Measurements from ENCODE around the gene CCDC43.
"Not testable (repeated sequence)": the region's sequence is repeated elsewhere in the genome, so short reads cannot be mapped to it uniquely, and the experiment has no call there.

Gene CCDC43, protein sequence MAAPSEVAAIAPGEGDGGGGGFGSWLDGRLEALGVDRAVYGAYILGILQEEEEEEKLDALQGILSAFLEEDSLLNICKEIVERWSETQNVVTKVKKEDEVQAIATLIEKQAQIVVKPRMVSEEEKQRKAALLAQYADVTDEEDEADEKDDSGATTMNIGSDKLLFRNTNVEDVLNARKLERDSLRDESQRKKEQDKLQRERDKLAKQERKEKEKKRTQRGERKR

DNA sequence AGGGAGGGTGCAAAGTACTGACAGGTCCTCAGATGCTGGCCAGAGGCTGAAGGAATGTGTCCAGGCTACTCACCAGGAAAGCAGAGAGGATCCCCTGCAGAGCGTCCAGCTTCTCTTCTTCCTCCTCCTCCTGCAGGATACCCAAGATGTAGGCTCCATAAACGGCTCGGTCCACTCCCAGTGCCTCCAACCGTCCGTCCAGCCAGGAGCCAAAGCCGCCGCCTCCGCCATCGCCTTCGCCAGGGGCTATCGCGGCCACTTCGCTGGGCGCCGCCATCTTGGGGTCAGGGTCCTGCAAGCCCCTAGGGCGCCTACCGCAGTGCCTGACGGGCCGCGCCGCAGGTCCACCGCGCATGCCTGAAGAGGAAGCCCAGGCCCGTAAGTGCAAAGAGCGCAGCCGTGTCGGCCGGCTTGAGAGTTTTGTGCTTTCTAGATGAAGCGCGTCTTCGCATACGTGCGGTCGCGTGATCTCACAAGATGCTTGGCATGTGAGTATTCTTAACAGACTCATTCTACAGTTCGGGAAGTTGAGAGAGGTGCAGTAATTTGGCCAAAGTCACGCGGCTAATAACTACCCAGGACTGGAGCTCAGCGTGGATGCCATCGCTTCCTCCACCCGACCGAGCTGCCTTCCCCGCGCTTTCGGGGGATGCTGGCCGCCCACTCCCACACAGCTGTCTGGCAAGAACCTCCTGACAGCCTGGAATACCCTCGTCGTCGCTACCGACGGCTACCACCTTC, at the start of gene CCDC43:
TSS of gene CCDC43 (minus strand) at position 300 of the 741 bp plus-strand sequence. CDS start at position 277, 23 bp downstream.
- DNase-seq (ENCODE audit: low spot score): peak; percentile 97

DNA sequence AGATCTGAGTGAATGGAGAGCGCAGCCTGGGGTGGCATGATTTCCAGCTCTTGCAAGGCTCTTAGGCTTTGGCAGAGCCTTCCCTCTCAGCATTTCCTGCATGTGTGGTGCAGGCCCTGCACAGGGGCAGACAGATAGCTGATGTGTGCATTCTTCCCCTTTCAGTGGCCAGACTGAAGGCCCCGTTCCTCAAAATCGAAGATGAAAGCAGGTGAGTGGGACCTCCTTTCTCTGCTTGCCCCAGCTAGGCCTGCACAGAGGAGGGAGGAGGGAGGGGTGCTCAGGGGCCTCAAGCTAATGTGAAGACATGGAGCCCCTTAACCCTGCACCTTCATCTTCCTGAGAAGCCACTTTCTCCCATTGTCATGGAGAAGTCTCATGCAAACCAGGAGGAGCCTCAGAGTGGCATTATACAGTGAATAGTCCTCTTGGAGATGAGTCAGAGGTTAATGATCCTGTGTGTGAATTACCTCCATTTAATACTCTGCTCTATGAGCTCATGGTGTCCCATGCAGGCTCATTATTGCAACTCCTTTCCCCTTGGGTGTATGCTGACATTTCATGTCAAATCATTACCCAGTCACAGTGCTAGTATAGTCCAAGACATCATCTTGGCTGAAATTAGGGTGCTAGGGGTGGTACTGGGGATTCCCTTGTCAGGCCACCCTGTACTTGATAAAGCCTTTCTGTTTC, 48.8 kb upstream of the CCDC43 start:
- DNase-seq (ENCODE audit: low spot score): peak; percentile 70

DNA sequence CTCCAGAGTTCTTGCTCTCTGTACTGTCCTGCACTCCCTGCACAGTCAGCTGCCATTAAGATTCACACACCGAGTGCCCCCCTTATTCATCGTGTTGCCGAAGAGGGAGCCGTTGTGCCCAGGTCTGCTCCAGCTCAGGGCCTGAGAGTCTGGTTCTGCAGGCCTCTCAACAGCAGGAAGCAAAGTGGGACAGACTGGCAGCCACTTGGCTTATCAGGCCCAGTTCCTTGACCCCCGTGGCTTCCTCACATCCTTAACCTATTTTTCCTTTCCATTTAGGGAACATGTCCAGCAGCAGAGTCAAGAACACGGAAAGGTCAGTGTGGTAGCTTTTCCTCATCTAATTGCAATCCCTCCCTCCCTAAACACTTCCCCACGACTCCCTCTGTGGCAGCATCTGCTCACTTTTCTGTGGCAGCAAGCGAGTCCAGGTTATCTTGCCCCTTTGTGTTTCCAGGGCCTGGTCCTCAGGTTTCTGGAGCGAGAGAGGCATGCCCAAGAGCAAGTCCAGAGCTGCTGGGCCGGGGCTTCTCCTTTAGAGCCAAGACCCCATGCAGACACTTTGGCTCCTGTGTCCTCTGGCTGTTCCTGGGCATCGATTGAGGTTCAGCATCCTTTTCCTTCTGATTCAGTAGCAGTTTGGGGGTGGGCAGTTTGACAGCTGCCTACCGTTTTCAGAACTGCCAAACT, 47.1 kb upstream of the CCDC43 start:
- no peak for DNase-seq (ENCODE audit: low spot score)

DNA sequence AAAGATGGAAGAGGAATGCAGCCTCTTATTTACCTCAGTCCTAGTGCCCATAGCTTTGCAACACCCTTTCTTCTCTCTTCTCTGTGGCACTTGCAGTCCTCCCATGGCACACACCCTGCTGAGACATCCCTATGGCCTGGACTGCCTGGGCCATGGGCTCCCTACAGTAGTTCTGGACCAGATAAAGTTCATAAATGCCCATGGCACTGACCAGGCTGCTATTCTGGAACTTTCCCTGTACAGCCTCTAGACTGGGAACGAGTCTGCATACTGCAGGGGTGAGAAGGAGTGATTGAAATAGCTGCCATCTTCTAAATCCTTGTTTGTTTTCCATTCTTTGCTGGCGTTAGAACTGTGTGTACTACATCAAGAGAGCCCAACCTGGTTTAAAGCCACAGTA, 44.7 kb upstream of the CCDC43 start:
- no peak for DNase-seq (ENCODE audit: low spot score)

DNA sequence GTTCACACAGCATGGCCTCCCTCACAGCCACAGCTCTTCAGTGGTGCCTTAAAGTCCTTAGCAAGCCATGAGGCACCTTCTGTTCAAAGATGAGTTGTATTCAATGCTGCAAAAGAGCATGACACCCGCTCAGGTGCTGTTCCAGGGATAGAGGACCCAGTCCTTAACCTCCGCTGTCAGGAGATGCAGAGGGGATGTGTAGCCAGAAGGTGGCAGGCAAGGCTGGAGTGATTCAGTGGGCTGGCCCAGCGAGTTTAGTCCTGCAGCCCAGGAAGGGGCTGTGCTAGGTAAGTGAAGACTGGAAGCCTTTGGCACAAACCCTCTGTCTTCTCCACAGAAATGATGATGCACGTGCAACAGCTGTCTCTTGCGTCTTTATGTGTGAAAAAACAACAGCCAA, 44.2 kb upstream of the CCDC43 start:
- DNase-seq (ENCODE audit: low spot score): no peak

DNA sequence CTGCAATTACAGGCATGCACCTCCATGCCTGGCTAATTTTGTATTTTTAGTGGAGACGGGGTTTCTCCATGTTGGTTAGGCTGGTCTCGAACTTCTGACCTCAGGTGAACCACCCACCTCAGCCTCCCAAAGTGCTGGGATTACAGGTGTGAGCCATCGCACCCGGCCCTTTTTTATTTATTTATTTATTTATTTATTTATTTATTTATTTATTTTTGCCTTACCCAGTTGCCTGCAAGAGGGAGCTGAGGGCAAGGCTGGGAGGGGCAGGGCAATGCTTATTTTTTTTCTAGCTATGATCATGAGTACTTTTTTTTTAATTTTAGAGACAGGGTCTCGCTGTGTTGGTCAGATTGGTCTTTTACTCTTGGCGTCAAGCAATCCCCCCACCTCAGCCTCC, 36.5 kb upstream of the CCDC43 start:
- not testable (repeated sequence) for DNase-seq (ENCODE audit: low spot score)

DNA sequence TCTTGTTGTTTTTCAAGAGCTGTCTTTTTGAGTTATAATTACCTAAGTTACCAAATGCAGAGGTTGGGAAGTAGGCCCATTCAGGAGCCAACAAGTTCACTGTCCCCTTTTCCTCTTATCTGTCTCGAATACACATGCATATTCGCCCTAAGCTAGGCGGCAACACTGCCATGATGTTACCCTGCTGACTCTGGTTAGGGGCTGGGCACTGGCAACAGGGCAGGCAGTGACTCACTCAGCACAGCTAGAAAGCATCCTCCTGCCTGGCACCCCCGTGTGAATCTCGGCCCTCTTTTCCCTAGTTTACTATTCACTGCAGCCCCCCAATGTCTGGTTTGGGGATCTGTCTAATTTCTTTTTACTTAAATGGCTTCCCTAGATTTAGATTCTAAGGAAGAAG, 32.7 kb upstream of the CCDC43 start:
- DNase-seq (ENCODE audit: low spot score): no peak

DNA sequence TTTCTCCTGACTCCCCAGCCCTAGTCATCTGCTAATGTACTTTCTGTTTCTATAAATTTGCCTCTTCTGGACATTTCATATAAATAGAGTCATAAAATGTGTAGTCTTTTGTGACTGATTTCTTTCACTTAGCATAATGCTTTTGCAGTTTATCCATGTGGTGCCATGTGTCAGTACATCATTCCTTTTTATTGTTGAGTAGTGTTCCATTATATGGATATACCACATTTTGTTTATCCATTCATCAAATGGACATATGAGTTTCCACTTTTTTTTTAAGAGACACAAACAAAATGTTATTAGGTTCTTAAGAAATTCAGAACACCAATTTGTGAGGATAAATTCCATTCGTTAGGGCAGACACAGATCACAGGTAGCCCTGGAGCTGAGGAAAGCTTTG, 29.9 kb upstream of the CCDC43 start:
- no peak for DNase-seq (ENCODE audit: low spot score)

DNA sequence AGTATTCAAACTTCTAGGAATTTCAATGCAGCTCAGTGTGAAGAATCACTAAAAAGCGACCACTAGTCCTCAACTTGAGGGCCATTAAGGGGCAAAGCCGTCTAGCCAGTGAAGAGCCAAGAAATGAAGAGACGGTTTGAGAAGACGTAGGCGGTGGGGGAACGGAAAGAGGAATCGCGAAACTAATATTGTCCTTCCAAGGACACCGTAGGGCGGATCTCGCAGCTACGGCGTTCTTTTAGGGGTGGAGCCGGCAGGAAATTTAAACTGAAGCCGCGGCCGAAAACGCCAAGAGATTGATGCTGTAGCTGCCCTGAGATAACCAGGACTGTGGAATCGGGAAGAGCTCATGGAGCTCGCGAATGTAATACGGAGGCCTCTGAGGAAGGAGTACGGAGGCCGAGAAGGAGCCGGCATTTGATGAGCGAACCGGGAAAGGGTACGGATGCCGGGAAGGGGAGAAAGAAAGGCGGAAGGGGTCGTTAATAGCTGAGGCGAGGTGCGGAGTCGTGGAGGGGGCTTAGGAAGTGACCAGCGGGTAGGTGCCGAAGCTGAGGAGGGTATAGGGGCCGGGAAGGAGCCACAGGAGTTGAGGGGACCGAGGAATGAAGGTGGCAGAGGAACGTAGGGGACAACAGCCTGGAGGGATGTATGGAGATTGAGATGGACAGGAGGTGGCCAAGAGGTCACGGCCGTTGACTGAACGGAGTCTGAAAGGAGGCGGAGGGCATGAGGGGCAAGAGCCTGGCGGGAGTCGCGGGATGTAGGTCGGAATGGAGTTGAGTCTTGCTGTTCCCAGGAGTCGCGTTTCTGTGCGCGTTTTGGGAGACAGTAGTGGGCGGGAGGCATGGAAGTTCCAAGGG, 19.1 kb upstream of the CCDC43 start, which contains the start of gene DBF4B:
TSS of gene DBF4B (plus strand) at position 265 of the 863 bp plus-strand sequence. CDS start at position 421, 156 bp downstream.
- DNase-seq (ENCODE audit: low spot score): peak; percentile 98

DNA sequence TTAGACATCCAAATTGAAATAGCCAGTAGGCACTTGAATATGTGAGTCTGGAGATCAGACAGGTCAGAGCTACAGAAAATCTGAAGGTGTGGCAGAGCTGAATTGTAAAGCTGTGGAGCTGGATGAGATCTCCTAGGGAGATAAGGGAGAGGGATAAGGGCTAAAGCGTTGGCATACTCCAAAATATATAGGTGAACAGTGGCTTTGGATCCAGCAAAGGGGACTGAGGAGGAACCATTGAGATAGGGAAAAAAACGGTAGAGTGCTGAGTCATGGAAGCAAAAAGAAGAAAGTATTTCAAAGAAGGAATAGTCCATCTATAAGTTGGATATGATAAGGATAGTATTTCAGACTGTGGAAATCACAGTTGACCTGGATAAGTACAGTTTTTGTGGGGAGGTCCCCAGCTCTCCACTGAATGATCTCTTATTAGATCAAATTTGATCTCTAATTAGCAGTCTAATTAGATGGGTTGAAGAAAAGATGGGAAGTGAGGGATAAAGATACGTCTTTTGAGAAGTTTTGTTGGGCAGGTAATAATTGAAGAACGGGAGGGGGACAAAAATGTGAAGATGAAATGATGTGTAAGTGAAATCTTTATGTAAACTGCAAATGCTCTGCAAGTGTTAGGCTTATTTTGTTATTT, 18.3 kb upstream of the CCDC43 start:
- DNase-seq (ENCODE audit: low spot score): no peak

DNA sequence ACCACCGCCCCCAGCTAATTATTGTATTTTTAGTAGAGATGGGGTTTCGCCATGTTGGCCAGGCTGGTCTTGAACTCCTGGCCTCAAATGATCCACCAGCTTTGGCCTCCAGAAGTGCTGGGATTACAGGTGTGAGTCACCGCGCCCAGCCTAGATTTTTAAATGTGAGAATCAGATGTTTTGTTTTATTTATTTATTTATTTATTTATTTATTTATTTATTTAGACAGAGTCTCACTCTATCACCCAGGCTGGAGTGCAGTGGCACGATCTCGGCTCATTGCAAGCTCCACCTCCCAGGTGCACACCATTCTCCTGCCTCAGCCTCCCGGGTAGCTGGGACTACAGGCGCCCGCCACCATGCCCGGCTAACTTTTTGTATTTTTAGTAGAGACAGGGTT, 10.7 kb upstream of the CCDC43 start:
- not testable (repeated sequence) for DNase-seq (ENCODE audit: low spot score)

DNA sequence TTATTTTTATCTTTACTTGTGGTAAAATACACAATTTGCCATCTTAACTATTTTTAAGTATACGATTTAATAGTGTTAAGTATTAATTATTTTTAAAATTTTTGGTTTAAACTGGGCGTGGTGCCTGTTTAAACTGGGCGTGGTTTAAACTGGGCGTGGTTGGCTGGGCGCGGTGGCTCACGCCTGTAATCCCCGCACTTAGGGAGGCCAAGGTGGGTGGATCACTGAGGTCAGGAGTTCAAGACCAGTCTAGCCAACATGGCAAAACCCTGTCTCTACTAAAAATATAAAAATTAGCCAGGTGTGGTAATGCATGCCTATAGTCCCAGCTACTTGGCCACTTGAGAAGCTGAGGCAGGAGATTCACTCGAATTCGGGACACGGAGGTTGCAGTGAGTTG, 4.0 kb upstream of the CCDC43 start:
- no peak for DNase-seq (ENCODE audit: low spot score)

DNA sequence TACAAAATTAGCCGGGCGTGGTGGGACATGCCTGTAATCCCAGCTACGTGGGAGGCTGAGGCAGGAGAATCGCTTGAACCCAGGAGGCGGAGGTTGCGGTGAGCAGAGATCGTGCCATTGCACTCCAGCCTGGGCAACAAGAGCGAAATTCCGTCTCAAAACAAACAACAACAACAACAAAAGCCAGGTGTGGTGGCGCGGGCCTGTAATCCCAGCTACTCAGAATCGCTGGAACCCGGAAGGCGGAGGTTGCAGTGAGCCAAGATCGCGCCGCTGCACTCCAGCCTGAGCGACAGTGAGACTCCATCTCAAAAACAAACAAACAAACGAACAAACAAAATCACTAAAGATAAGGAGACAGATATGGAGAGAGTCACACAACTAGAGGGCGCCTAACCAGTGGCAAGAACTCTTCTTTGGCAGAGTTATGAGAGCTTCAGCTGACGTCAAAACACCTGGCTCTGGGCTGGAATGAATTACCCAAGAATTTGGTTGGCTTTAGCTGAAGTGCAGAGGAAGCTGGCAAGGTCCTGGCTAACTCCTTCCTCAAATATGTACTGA, 1.2 kb upstream of the CCDC43 start:
- DNase-seq (ENCODE audit: low spot score): not testable (repeated sequence)

DNA sequence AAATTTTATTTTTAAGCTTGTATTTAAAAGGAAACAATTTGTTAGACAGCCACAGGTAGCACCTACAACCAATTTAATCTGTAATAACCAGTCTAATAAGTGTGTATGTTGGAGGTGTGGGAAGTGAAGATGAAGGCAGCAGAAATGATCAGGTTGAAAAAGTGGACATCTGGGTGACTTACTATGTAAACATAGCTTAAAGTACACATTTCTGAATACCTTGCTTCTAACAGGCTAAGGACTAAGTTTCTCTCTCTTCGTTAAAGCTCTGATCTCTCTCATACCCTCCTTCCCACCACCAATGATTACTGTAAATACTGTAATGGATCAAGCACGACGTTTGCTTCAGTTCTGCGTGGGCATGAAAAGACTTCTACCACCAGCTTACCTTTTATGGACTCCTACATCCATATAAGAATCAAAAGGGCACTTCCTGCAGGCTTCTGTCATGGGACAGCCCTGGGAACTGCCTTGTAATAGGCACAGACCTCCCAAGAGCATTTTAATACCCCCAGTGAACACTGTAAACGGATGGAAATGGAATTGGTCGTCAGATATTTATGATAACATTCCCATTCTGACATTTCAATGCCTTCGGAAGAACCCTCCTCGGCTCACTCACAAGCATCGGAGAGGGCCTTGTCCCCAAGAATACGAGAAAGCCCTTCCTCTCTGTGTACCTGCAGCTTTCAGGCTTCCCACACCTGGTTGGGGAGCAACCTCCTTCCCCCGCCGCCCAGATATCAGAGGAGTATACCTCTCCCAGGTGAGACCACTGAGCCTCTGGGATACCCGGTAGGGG, 700 bp downstream of the CCDC43 start:
- peak; percentile 10 for DNase-seq (ENCODE audit: low spot score)

DNA sequence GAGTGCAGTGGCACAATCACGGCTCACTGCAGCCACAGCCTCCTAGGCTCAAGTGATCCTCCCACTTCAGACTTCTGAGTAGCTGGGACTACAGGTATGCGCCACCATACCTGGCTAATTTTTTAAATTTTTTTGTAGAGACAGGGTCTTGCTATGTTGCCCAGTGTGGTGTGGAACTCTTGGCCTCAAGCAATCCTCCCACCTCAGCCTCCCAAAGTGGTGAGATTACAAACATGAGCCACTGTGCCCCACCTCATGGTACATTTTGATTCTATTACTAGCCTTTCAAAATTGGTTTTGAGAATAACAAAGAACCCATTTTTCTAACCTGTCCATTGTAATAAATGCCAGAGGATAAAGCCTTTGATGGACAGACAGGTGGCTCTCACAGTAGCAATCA, 1.4 kb downstream of the CCDC43 start:
- DNase-seq (ENCODE audit: low spot score): no peak

DNA sequence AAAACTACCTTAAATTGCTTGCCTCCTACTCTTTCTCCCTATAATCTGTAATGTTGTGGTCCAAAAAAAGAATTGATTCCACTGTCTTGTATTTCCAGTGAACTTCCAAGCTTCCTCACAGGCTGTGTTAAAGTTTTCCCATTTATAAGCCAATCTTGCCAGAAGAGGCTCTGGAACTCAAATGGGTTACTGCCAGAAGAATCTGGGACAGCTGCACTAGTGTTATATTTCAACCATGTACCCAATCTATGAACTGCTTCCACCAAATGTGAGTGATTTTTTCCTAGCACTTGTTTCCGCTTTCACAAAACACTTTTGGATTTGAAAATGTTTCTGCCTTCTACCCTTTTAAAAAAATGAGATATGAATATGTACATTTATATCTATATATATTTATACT, 1.8 kb downstream of the CCDC43 start:
- no peak for DNase-seq (ENCODE audit: low spot score)

DNA sequence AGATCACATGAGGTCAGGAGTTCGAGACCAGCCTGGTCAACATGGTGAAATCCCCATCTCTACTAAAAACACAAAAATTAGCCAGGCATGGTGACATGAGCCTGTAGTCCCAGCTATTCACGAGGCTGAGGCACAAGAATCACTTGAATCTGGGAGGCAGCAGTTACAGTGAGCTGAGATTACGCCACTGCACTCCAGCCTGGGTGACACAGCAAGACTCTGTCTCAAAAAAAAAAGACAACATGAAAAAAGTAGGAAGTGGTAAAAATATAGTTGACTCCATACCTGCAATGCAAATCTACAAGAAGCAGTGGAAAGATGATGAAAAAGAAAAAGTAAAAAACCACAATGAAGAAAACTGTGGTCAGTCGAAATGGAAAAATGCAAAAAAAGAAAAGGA, 6.3 kb downstream of the CCDC43 start:
- not testable (repeated sequence) for DNase-seq (ENCODE audit: low spot score)

DNA sequence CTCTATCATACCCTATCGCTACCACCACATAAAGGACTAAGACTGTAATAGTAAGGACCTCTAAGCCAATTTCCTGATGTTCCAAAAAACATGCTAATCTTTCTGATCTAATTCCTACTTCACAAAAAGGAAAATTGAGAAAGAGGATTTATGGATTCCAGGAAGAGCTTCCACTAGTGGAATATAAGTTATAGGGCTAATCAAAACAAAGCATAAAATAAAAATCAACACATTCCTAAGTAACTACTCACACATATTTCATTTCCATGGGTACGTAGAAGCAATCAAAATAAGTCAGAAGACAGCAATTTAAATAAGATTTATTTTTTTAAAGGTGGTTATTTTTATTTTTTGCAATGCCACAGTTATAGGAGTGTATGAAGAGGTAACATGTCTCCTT, 12.4 kb downstream of the CCDC43 start:
- no peak for DNase-seq (ENCODE audit: low spot score)

DNA sequence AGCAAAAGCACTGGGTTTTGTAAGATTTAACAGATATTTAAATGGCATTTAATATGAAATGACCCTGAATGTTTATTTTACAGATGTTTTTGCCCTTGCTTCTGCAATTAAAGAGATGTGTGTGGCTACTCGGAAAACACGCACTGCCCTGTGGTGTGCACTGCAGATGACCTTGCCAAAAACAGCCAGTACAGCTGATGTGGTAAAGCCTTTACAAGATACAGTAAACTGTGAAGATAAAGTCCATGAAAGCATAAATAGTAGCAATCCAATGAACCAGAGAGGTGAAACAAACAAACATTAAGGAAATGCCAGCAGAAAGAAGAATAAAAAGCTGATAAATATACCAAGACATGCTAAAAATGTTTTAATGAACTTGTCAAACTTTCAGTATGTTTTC, 15.7 kb downstream of the CCDC43 start:
- no peak for DNase-seq (ENCODE audit: low spot score)
